DMS114 treated with DMSO at 0.1 percent for 48 hours (cell line): ENCODE data around the gene PANK2.
"Not testable (repeated sequence)": the region's sequence is repeated elsewhere in the genome, so short reads cannot be mapped to it uniquely, and the experiment has no call there.

Experiments
- DNase-seq: peaks from one replicate; lab custom pipeline; 2025; ENCODE audit not compliant: unreplicated experiment; lab: John Stamatoyannopoulos, UW

Gene PANK2

GRCh38 chr20:3925899-3926638 lies 36.9 kb downstream of the PANK2 start:
- no peak for DNase-seq

GRCh38 chr20:3927486-3928291 lies 38.5 kb downstream of the PANK2 start:
- no peak for DNase-seq

GRCh38 chr20:3929713-3930060 lies 40.5 kb downstream of the PANK2 start:
- DNase-seq, result no peak

- no peak for DNase-seq
These were observed 41.3 kb downstream of the PANK2 start for GRCh38 chr20:3930265-3931206.

GRCh38 chr20:3931664-3932063 lies 42.5 kb downstream of the PANK2 start:
- no peak for DNase-seq

- no peak for DNase-seq
These were observed 43.1 kb downstream of the PANK2 start for GRCh38 chr20:3932277-3932676.

GRCh38 chr20:3932681-3933080 lies 43.5 kb downstream of the PANK2 start:
- no peak for DNase-seq

- no peak for DNase-seq
These were observed 44.0 kb downstream of the PANK2 start for GRCh38 chr20:3933218-3933617.

- no peak for DNase-seq
These were observed 45.4 kb downstream of the PANK2 start for GRCh38 chr20:3934624-3935023.

GRCh38 chr20:3935295-3935955 lies 46.2 kb downstream of the PANK2 start:
- DNase-seq, result no peak

GRCh38 chr20:3935956-3936340 lies 46.8 kb downstream of the PANK2 start:
- DNase-seq, result no peak

- DNase-seq, result no peak
These were observed 48.4 kb downstream of the PANK2 start for GRCh38 chr20:3937618-3938017.

- DNase-seq, result no peak
These were observed 51.7 kb downstream of the PANK2 start for GRCh38 chr20:3940905-3941304.

GRCh38 chr20:3946666-3947065 lies 57.5 kb downstream of the PANK2 start:
- not testable (repeated sequence) for DNase-seq

- DNase-seq, result no peak
These were observed 75.5 kb downstream of the PANK2 start for GRCh38 chr20:3964719-3965118.

- DNase-seq, result no peak
These were observed 77.4 kb downstream of the PANK2 start for GRCh38 chr20:3966571-3966970.

- DNase-seq, result no peak
These were observed 80.8 kb downstream of the PANK2 start for GRCh38 chr20:3970016-3970415.

- DNase-seq, result no peak
These were observed 82.0 kb downstream of the PANK2 start for GRCh38 chr20:3971145-3971544.

GRCh38 chr20:3972161-3972560 lies 83.0 kb downstream of the PANK2 start:
- DNase-seq, result no peak

GRCh38 chr20:3972631-3973030 lies 83.4 kb downstream of the PANK2 start:
- DNase-seq, result not testable (repeated sequence)

- DNase-seq, result no peak
These were observed 84.5 kb downstream of the PANK2 start for GRCh38 chr20:3973705-3974104.
